HG03469 (cell line): ENCODE results near the gene ARHGAP44.

Source experiments
- ATAC-seq: cut with Tn5 transposase; IDR thresholded peaks from one replicate; pipeline ENCODE4 v1.9.1; 2021; ENCODE audit warnings: mild to moderate bottlenecking, moderate library complexity, moderate number of reproducible peaks; ENCODE audit not compliant: unreplicated experiment

Gene ARHGAP44

GRCh38 chr17:12887088-12887487 is 97.8 kb downstream of the ARHGAP44 start:
- no peak for ATAC-seq

- no peak for ATAC-seq
Measured at GRCh38 chr17:12896180-12896785, 107.0 kb downstream of the ARHGAP44 start.

GRCh38 chr17:12898110-12898509 is 108.8 kb downstream of the ARHGAP44 start:
- ATAC-seq, result no peak

GRCh38 chr17:12899604-12900003 is 110.3 kb downstream of the ARHGAP44 start:
- no peak for ATAC-seq

GRCh38 chr17:12900474-12900873 is 111.2 kb downstream of the ARHGAP44 start:
- ATAC-seq, result no peak

- ATAC-seq, result no peak
Measured at GRCh38 chr17:12902046-12902445, 112.7 kb downstream of the ARHGAP44 start.

- ATAC-seq, result no peak
Measured at GRCh38 chr17:12907477-12907876, 118.2 kb downstream of the ARHGAP44 start.

- no peak for ATAC-seq
Measured at GRCh38 chr17:12909046-12909445, 119.7 kb downstream of the ARHGAP44 start.

GRCh38 chr17:12909511-12909910 is 120.2 kb downstream of the ARHGAP44 start:
- ATAC-seq, result no peak

- ATAC-seq, result no peak
Measured at GRCh38 chr17:12911239-12911638, 121.9 kb downstream of the ARHGAP44 start.

- ATAC-seq, result no peak
Measured at GRCh38 chr17:12917399-12917798, 128.1 kb downstream of the ARHGAP44 start.

- ATAC-seq, result no peak
Measured at GRCh38 chr17:12918142-12918541, 128.8 kb downstream of the ARHGAP44 start.

- no peak for ATAC-seq
Measured at GRCh38 chr17:12922120-12922519, 132.8 kb downstream of the ARHGAP44 start.

GRCh38 chr17:12924614-12925013 is 135.3 kb downstream of the ARHGAP44 start:
- ATAC-seq, result no peak

- no peak for ATAC-seq
Measured at GRCh38 chr17:12927001-12927400, 137.7 kb downstream of the ARHGAP44 start.

- no peak for ATAC-seq
Measured at GRCh38 chr17:12927541-12928425, 138.5 kb downstream of the ARHGAP44 start.

- no peak for ATAC-seq
Measured at GRCh38 chr17:12928736-12929135, 139.4 kb downstream of the ARHGAP44 start.

- no peak for ATAC-seq
Measured at GRCh38 chr17:12936501-12936900, 147.2 kb downstream of the ARHGAP44 start.

- ATAC-seq, result no peak
Measured at GRCh38 chr17:12940699-12941098, 151.4 kb downstream of the ARHGAP44 start.

- no peak for ATAC-seq
Measured at GRCh38 chr17:12947047-12947446, 157.7 kb downstream of the ARHGAP44 start.

- no peak for ATAC-seq
Measured at GRCh38 chr17:12952012-12952411, 162.7 kb downstream of the ARHGAP44 start.

- ATAC-seq, result no peak
Measured at GRCh38 chr17:12953156-12953555, 163.9 kb downstream of the ARHGAP44 start.
